Upper lobe of left lung (tissue), 4 donors: ENCODE measurements around the gene SLC22A3.

ENCODE experiments used
- CTCF ChIP-seq, 6 experiments: fragments of 450-650 bp in 4 of 6; fragments of 200-600 bp in 2 of 6; sonication (generic) in 2 of 6; IDR thresholded peaks; one replicate each; pipeline ENCODE4 v1.5.1; 2016 to 2019; ENCODE audit warnings: antibody characterized with exemption in 6 of 6
- EP300 ChIP-seq, 4 donors: sonication (generic); formaldehyde crosslinking; IDR thresholded peaks; one replicate each; pipeline ENCODE4 v1.5.1; 2017; ENCODE audit warnings: antibody characterized with exemption in 4 of 4, control low read depth in 2 of 4
- POLR2A ChIP-seq, 4 donors: fragments of 450-650 bp; IDR thresholded peaks; one replicate each; pipeline ENCODE4 v1.5.1; 2016 to 2017; ENCODE audit warnings: antibody characterized with exemption in 4 of 4, mild to moderate bottlenecking in 2 of 4
- POLR2AphosphoS5 ChIP-seq, 2 donors: sonication (generic); formaldehyde crosslinking; IDR thresholded peaks; one replicate each; pipeline ENCODE4 v1.5.1; 2017; ENCODE audit warnings: antibody characterized with exemption in 2 of 2

DNA sequence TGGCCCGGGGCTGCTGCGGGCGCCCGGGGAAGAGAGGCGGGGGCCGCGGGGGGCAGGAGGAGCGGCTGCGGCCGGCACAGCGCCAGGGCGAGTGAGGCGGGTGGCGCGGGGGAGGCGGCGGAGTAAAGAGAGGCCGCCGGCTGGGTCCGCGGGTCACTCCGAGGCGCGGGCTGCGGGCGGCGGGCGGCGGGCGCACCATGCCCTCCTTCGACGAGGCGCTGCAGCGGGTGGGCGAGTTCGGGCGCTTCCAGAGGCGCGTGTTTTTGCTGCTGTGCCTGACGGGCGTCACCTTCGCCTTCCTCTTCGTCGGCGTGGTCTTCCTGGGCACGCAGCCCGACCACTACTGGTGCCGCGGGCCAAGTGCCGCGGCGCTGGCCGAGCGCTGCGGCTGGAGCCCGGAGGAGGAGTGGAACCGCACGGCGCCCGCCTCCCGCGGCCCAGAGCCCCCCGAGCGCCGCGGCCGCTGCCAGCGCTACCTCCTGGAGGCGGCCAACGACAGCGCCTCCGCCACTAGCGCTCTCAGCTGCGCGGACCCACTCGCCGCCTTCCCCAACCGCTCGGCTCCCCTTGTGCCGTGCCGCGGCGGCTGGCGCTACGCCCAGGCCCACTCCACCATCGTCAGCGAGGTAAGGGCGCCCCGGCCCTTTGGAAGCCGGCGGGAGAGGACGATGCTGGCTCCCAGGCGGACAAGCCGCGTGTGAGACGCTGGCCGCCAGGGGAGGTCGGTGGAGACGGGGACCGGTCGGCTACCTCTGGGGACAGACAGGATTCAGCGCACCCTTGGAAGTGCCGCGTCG lies at the start of gene SLC22A3:
- TF ChIP-seq CTCF (IDR thresholded peaks at IDR 0.05) (peak in 3 of 6 experiments; percentile 10 to 42 (median 24)), EP300 (IDR thresholded peaks at IDR 0.05) (no peak), POLR2A (IDR thresholded peaks at IDR 0.05) (peak in 1 of 4 donors; percentile 58), POLR2AphosphoS5 (IDR thresholded peaks at IDR 0.05) (peak in 1 of 2 donors; percentile 16)
